Uterus (tissue), 2 donors: ENCODE results near the gene CDC42EP2.

Experiments used
- POLR2A ChIP-seq, 2 donors: fragments of 450-650 bp; IDR thresholded peaks; one replicate each; pipeline ENCODE4 v1.6.1; 2016; ENCODE audit warnings: antibody characterized with exemption in 2 of 2, mild to moderate bottlenecking in 1 of 2, moderate library complexity in 1 of 2
- TF ChIP-seq, protein P1 (sequence below), 4 experiments: fragments of 200-600 bp in 2 of 4; fragments of 450-650 bp in 2 of 4; sonication (generic) in 2 of 4; IDR thresholded peaks; one replicate each; pipeline ENCODE4 v1.5.1; 2016 to 2019; ENCODE audit warnings: antibody characterized with exemption in 4 of 4, mild to moderate bottlenecking in 2 of 4, moderate library complexity in 1 of 4

- TF ChIP-seq, protein P1, sequence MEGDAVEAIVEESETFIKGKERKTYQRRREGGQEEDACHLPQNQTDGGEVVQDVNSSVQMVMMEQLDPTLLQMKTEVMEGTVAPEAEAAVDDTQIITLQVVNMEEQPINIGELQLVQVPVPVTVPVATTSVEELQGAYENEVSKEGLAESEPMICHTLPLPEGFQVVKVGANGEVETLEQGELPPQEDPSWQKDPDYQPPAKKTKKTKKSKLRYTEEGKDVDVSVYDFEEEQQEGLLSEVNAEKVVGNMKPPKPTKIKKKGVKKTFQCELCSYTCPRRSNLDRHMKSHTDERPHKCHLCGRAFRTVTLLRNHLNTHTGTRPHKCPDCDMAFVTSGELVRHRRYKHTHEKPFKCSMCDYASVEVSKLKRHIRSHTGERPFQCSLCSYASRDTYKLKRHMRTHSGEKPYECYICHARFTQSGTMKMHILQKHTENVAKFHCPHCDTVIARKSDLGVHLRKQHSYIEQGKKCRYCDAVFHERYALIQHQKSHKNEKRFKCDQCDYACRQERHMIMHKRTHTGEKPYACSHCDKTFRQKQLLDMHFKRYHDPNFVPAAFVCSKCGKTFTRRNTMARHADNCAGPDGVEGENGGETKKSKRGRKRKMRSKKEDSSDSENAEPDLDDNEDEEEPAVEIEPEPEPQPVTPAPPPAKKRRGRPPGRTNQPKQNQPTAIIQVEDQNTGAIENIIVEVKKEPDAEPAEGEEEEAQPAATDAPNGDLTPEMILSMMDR (IDR thresholded peaks at IDR 0.05) = no peak
- no peak for TF ChIP-seq POLR2A (IDR thresholded peaks at IDR 0.05)
Observed at GRCh38 chr11:65311170-65311678, 3.4 kb upstream of the CDC42EP2 start.
